C4-2B (cell line): ENCODE data around the gene CPNE6.

Experiments
- ZFX ChIP-seq: fragments of 450-650 bp; IDR thresholded peaks from 2 replicates; pipeline ENCODE4 v1.6.1; 2017
- TF ChIP-seq, protein P1 (sequence below): fragments of 450-650 bp; conservative IDR thresholded peaks from 2 replicates; pipeline ENCODE4 v1.5.1; 2017; ENCODE audit warnings: mild to moderate bottlenecking

DNA sequence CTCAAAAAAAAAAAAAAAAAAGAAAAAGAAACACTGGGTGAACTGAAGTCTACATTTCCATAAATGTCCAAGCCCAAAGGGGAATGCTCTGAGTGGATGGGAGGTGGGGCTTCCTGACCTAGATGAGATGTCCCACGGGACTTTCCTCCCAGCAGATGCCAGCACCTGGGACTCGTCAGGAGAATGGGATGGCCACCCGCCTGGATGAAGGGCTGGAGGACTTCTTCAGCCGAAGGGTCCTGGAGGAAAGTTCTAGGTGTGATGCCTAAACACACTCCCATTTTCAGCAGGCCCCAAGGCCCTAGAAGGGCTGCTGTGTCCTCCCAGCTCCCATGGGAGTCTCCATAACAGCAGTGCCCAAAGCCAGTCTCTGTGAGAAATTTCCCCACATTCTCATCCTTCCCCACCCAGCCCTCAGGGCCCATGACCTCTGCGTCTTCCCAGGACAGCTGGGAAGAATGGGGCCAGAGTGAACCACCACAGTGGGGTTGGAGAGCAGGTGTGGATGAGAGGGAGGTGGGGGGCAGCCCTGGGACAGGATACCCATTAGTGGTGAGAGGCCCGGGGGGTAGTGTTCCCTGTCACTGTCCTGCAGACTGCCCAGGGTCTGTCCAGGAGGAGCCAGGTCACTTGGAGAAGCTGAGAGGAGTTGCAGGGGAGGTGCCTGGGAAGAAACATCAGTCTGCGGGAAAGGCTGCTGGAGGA lies 7.1 kb upstream of the CPNE6 start:
- TF ChIP-seq, protein P1, sequence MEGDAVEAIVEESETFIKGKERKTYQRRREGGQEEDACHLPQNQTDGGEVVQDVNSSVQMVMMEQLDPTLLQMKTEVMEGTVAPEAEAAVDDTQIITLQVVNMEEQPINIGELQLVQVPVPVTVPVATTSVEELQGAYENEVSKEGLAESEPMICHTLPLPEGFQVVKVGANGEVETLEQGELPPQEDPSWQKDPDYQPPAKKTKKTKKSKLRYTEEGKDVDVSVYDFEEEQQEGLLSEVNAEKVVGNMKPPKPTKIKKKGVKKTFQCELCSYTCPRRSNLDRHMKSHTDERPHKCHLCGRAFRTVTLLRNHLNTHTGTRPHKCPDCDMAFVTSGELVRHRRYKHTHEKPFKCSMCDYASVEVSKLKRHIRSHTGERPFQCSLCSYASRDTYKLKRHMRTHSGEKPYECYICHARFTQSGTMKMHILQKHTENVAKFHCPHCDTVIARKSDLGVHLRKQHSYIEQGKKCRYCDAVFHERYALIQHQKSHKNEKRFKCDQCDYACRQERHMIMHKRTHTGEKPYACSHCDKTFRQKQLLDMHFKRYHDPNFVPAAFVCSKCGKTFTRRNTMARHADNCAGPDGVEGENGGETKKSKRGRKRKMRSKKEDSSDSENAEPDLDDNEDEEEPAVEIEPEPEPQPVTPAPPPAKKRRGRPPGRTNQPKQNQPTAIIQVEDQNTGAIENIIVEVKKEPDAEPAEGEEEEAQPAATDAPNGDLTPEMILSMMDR = no peak
- TF ChIP-seq ZFX = no peak
